K562 (cell line): ENCODE results near the gene SPTBN4. TPM values are rescaled to one million over a fixed set of nuclear protein-coding genes. Genes with fewer than 3 reads are reported as not detected.

Source experiments
- ATAC-seq: fragments of 200-7000 bp; cut with Tn5 transposase; 3 replicates; pipeline ENCODE4 v1.9.1; 2020; ENCODE audit warnings: moderate library complexity
- BruUV-seq: library from RNA; stranded (reverse); fragments of 400-500 nt; replicated peaks from 2 replicates; lab custom pipeline; 2021; lab: Mats Ljungman, UMichigan
- CTCF ChIA-PET: fragments of 300-600 bp; formaldehyde crosslinking; extraction: SDS; loops from one replicate; lab custom pipeline; 2021; ENCODE audit warnings: low intra/inter-chr PET ratio; lab: Yijun Ruan, JAX
- POLR2A ChIA-PET: fragments of 300-600, 350-650 bp; sonication (Branson Sonifier 250); formaldehyde crosslinking; extraction: SDS; loops from one replicate; lab custom pipeline; 2021; ENCODE audit warnings: antibody characterized with exemption, inconsistent platforms; lab: Yijun Ruan, JAX
- DNase-seq, 4 experiments: peaks; one replicate each; pipeline versions ENCODE4 v3.0.0 to v3.0.0-alpha.2; 2011 to 2018; ENCODE audit warnings: low spot score in 3 of 4, mixed read lengths in 3 of 4; ENCODE audit errors: extremely low read depth in 1 of 4
- FAIRE-seq: peaks from 2 replicates; lab custom pipeline; 2011; peaks lifted over from hg19 to GRCh38; lab: Jason Lieb, UNC
- H2AFZ ChIP-seq: 2 replicates; pipeline ENCODE4 v1.6.0; 2011; ENCODE audit warnings: low read depth, low read length, control low read depth, inconsistent platforms
- H3K27ac ChIP-seq: fragments of 200-600 bp; 3 replicates; pipeline ENCODE4 v1.8.0; 2011; ENCODE audit warnings: low read depth, mild to moderate bottlenecking, control low read depth, inconsistent platforms, low read length, moderate library complexity, mixed read lengths; ENCODE audit errors: extremely low read depth
- H3K27me3 ChIP-seq, 2 experiments: fragments of 300-600 bp in 1 of 2; 2 replicates in 1 of 2; 3 replicates in 1 of 2; pipeline versions ENCODE4 v1.6.0 to v1.8.0; 2011; ENCODE audit warnings: inconsistent platforms in 2 of 2, low read length in 2 of 2, mild to moderate bottlenecking in 1 of 2, mixed read lengths in 1 of 2, moderate library complexity in 1 of 2; ENCODE audit not compliant: control insufficient read depth in 2 of 2, insufficient read depth in 2 of 2
- H3K36me3 ChIP-seq: fragments of 300-600 bp; 3 replicates; pipeline ENCODE4 v1.8.0; 2011; ENCODE audit warnings: mild to moderate bottlenecking, low read length, inconsistent platforms; ENCODE audit not compliant: control insufficient read depth, insufficient read depth
- H3K4me1 ChIP-seq, 2 experiments: fragments of 200-600 bp in 1 of 2; replicated peaks in 1 of 2; 2 replicates in 1 of 2; 3 replicates in 1 of 2; pipeline versions ENCODE4 v1.5.1 to v1.8.0; 2011; ENCODE audit warnings: inconsistent platforms in 2 of 2, low read length in 2 of 2, mild to moderate bottlenecking in 1 of 2, mixed read lengths in 1 of 2, moderate library complexity in 1 of 2; ENCODE audit not compliant: control insufficient read depth in 2 of 2, insufficient read depth in 2 of 2
- H3K4me2 ChIP-seq: 2 replicates; pipeline ENCODE4 v1.6.1; 2011; ENCODE audit warnings: low read length, control low read depth, inconsistent platforms, mixed read lengths; ENCODE audit not compliant: insufficient read depth
- H3K4me3 ChIP-seq: fragments of 200-600 bp; sonication (generic), shearing (Covaris generic); 2 replicates; pipeline ENCODE4 v1.5.1; 2016; ENCODE audit warnings: control low read depth, inconsistent platforms
- H3K79me2 ChIP-seq: fragments of 200-600 bp; 3 replicates; pipeline ENCODE4 v1.8.0; 2011; ENCODE audit warnings: low read length, inconsistent platforms; ENCODE audit not compliant: control insufficient read depth, insufficient read depth
- H3K9ac ChIP-seq, 2 experiments: 2 replicates each; pipeline versions ENCODE4 v1.6.0 to v1.6.1; 2011; ENCODE audit warnings: low read depth in 2 of 2, low read length in 2 of 2, control low read depth in 1 of 2, inconsistent platforms in 1 of 2, mild to moderate bottlenecking in 1 of 2, mixed read lengths in 1 of 2; ENCODE audit not compliant: insufficient read depth in 1 of 2
- H3K9me1 ChIP-seq: one replicate; pipeline ENCODE4 v1.6.0; 2011; ENCODE audit warnings: inconsistent platforms, mild to moderate bottlenecking, low read length, moderate library complexity; ENCODE audit not compliant: control insufficient read depth, insufficient read depth
- H3K9me3 ChIP-seq: replicated peaks from 2 replicates; pipeline ENCODE4 v1.5.1; 2011; ENCODE audit warnings: low read depth, low read length, inconsistent platforms; ENCODE audit not compliant: control insufficient read depth, insufficient read depth
- H4K20me1 ChIP-seq: replicated peaks from 2 replicates; pipeline ENCODE4 v1.6.1; 2011; ENCODE audit warnings: low read length, inconsistent platforms, mixed read lengths; ENCODE audit not compliant: control insufficient read depth, insufficient read depth
- AFF4 ChIP-seq: sonication (generic); formaldehyde crosslinking; IDR thresholded peaks from 2 replicates; pipeline ENCODE4 v1.8.0; 2023; ENCODE audit warnings: mild to moderate bottlenecking, missing genetic modification reagents
- ESRRA ChIP-seq: fragments of 450-650 bp; IDR thresholded peaks from 2 replicates; pipeline ENCODE4 v1.6.1; 2014; ENCODE audit warnings: low read depth, mild to moderate bottlenecking, moderate library complexity, borderline replicate concordance
- HCFC1 ChIP-seq: IDR thresholded peaks from 2 replicates; pipeline ENCODE4 v1.6.1; 2012; ENCODE audit warnings: low read depth, low read length, improper control_type of control experiment
- NFIX ChIP-seq: fragments of 250-450 bp; sonication (Bioruptor Pico); IDR thresholded peaks from 2 replicates; pipeline ENCODE4 v1.4.0; 2020; ENCODE audit warnings: low read depth, mild to moderate bottlenecking, moderate library complexity
- POLR2G ChIP-seq: fragments of 200-400 bp; formaldehyde crosslinking; IDR thresholded peaks from 2 replicates; pipeline ENCODE4 v1.6.1; 2017; ENCODE audit warnings: low read depth, mild to moderate bottlenecking, antibody characterized with exemption, low read length, moderate library complexity
- YY1 ChIP-seq, 3 experiments: IDR thresholded peaks; 2 replicates each; pipeline ENCODE4 v1.6.1; 2011; ENCODE audit warnings: low read length in 2 of 3, mild to moderate bottlenecking in 2 of 3, moderate library complexity in 2 of 3, borderline replicate concordance in 1 of 3, control low read depth in 1 of 3, low read depth in 1 of 3; ENCODE audit not compliant: insufficient read depth in 3 of 3, insufficient replicate concordance in 2 of 3, control insufficient read depth in 1 of 3, insufficient read length in 1 of 3; ENCODE audit errors: extremely low read depth in 1 of 3
- WGBS: fragments of 100-300 bp; shearing (Covaris generic); methylation state at CpG from one replicate; pipeline ENCODE4 v1.1.6; 2016; ENCODE audit warnings: low coverage, mixed read lengths; ENCODE audit not compliant: insufficient coverage; ENCODE audit errors: missing lambda C conversion rate; 5-methylcytosine and 5-hydroxymethylcytosine counted together
- in situ Hi-C: fragments of 300-500 bp; cut with MboI; formaldehyde crosslinking; loops from 4 replicates; pipeline ENCODE4 v1.15.0; 2018; ENCODE audit warnings: inconsistent platforms, mixed read lengths
- intact Hi-C: fragments of 100-400 bp; cut with micrococcal nuclease; formaldehyde crosslinking; loops from 2 replicates; pipeline ENCODE4 v1.14.2; 2022
- polyA plus RNA-seq, 8 experiments: library from polyadenylated mRNA; depleted of rRNA in 4 of 8; stranded (reverse) in 5 of 8; unstranded in 3 of 8; fragments of >200 nt; fragmentation: Nextera tagmentation in 2 of 8; fragmentation: Illumina TruSeq in 1 of 8; extraction: Ambion mirVana in 2 of 8; extraction: Trizol in 1 of 8; gene quantifications; 2 replicates each; pipeline versions ENCODE4 v1.2.1 to v1.2.3, GENCODE V29; 2011 to 2014; ENCODE audit warnings: inconsistent platforms in 1 of 8, missing spikeins in 1 of 8
- total RNA-seq, 7 experiments: library from RNA; depleted of rRNA in 6 of 7; stranded (reverse); fragments of >200 nt in 6 of 7; fragmentation: Illumina TruSeq in 2 of 7; extraction: Trizol in 2 of 7; gene quantifications; 2 replicates each; pipeline versions ENCODE4 v1.2.1 to v1.2.3, GENCODE V29; 2011 to 2021; ENCODE audit warnings: low replicate concordance in 1 of 7
- TF ChIP-seq, protein P1 (sequence below): fragments of 200-800 bp; sonication (Bioruptor generic); IDR thresholded peaks from 2 replicates; pipeline ENCODE4 v1.6.1; 2017; ENCODE audit warnings: missing genetic modification characterization, missing compliant biosample characterization
- TF ChIP-seq, protein P2 (sequence below): fragments of 450-650 bp; IDR thresholded peaks from 2 replicates; pipeline ENCODE4 v1.6.1; 2016; ENCODE audit warnings: mild to moderate bottlenecking
- TF ChIP-seq, protein P3 (sequence below): sonication (generic); formaldehyde crosslinking; IDR thresholded peaks from 2 replicates; pipeline ENCODE4 v1.8.0; 2022; ENCODE audit warnings: mild to moderate bottlenecking, low read depth, missing genetic modification reagents

SPTBN4 gene
- total and polyA plus RNA-seq, 9 of the 15 experiments (the other 6 are each of a cell fraction or from before 2014, with no cell fraction given): 0.01 to 1.5 (median 0.86) TPM

DNA sequence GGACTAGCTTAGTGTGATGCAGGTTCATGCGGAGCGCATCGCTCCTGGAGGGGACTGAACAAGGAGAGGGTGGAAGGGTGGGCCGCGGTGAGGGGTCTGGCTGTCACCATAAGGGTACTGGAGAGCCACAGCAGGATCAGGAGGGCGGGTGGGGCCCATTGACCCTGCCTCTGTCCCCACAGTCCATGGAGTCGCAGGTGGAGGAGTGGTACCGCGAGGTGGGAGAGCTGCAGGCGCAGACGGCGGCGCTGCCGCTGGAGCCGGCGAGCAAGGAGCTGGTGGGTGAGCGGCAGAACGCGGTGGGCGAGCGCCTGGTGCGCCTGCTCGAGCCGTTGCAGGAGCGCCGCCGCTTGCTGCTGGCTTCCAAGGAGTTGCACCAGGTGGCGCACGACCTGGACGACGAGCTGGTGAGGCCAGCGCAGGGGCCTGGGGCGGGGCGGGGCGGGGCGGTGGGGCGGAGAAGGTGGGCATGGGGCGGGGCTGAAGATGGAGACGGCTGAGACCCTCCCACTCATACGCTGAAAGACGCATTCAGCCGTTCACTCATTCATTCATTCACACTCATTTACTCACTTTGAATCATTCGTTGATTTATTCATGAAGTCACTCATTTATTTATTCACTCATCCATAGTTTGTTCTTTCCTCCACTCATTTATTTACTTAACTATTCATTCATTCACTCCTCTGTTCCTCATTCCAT is 82.4 kb downstream of the SPTBN4 start:
- Histone ChIP-seq H3K4me2 (peak overlapping the region; percentile 78), H2AFZ (peak overlapping the region; percentile 94), H4K20me1 (no peaks in the 10 kb centered on the region), H3K27ac (no peak overlapping the region), H3K79me2 (no peaks in the 10 kb centered on the region), H3K9me3 (no peaks in the 10 kb centered on the region), H3K4me1 (peaks cover 3 to 9% of the 10 kb centered on the region in 2 experiments; a peak in 3 of 5 replicates), H3K9ac (peak overlapping the region in 1 of 2 experiments; percentile 91; a peak in 2 of 4 replicates), H3K36me3 (no peaks in the 10 kb centered on the region), H3K4me3 (peak overlapping the region; percentile 35), H3K27me3 (peaks cover 0 to 12% of the 10 kb centered on the region in 2 experiments; a peak in 2 of 5 replicates), H3K9me1 (no peaks in the 10 kb centered on the region)
- WGBS: 8% methylated on average over 37 of the region's 43 CpGs
- FAIRE-seq (peak; percentile 26), DNase-seq (peak; percentile 84 to 88 (median 86)), ATAC-seq (peak; percentile 100)
- BruUV-seq: no TSS peak
- ChIA-PET CTCF (interaction anchor here (0.7 to 1.4 kb wide), 3 partner anchors 48 to 85 kb away, joined by 3 to 7 read pairs (median 5); no protein-coding TSS in a partner anchor), POLR2A (interaction anchor here (0.7 to 1.3 kb wide), 6 partner anchors 15 to 132 kb away, joined by 3 to 5 read pairs (median 3); no protein-coding TSS in a partner anchor)
- in situ Hi-C loops (no loop called here), intact Hi-C loops (loop anchor here (2.0 kb wide), 1 partner anchor 50 kb away; no protein-coding TSS in a partner anchor)
- no peak for TF ChIP-seq NFIX (CRISPR knock-in tag)
- 0 out of 2 replicates have a peak, but pooled peaks have one; percentile 13 for TF ChIP-seq HCFC1
- TF ChIP-seq, protein P1, sequence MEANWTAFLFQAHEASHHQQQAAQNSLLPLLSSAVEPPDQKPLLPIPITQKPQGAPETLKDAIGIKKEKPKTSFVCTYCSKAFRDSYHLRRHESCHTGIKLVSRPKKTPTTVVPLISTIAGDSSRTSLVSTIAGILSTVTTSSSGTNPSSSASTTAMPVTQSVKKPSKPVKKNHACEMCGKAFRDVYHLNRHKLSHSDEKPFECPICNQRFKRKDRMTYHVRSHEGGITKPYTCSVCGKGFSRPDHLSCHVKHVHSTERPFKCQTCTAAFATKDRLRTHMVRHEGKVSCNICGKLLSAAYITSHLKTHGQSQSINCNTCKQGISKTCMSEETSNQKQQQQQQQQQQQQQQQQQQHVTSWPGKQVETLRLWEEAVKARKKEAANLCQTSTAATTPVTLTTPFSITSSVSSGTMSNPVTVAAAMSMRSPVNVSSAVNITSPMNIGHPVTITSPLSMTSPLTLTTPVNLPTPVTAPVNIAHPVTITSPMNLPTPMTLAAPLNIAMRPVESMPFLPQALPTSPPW (CRISPR knock-in tag): peak; percentile 82
- peak in 1 of 3 experiments; percentile 25 for TF ChIP-seq YY1 (IDR thresholded peaks at IDR 0.05; ENCODE audit: borderline replicate concordance in 1 of 3, control insufficient read depth in 1 of 3, extremely low read depth in 1 of 3, insufficient read depth in 3 of 3, insufficient read length in 1 of 3, insufficient replicate concordance in 2 of 3, low read depth in 1 of 3, low read length in 2 of 3)
- TF ChIP-seq, protein P2, sequence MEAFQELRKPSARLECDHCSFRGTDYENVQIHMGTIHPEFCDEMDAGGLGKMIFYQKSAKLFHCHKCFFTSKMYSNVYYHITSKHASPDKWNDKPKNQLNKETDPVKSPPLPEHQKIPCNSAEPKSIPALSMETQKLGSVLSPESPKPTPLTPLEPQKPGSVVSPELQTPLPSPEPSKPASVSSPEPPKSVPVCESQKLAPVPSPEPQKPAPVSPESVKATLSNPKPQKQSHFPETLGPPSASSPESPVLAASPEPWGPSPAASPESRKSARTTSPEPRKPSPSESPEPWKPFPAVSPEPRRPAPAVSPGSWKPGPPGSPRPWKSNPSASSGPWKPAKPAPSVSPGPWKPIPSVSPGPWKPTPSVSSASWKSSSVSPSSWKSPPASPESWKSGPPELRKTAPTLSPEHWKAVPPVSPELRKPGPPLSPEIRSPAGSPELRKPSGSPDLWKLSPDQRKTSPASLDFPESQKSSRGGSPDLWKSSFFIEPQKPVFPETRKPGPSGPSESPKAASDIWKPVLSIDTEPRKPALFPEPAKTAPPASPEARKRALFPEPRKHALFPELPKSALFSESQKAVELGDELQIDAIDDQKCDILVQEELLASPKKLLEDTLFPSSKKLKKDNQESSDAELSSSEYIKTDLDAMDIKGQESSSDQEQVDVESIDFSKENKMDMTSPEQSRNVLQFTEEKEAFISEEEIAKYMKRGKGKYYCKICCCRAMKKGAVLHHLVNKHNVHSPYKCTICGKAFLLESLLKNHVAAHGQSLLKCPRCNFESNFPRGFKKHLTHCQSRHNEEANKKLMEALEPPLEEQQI: no peak
- no peak; the same call in 1 of the 2 replicates for TF ChIP-seq ESRRA
- 0 out of 2 replicates have a peak, but pooled peaks have one; percentile 51 for TF ChIP-seq AFF4 (CRISPR knock-in tag)
- TF ChIP-seq POLR2G: 0 out of 2 replicates have a peak, but pooled peaks have one; percentile 37
- TF ChIP-seq, protein P3, sequence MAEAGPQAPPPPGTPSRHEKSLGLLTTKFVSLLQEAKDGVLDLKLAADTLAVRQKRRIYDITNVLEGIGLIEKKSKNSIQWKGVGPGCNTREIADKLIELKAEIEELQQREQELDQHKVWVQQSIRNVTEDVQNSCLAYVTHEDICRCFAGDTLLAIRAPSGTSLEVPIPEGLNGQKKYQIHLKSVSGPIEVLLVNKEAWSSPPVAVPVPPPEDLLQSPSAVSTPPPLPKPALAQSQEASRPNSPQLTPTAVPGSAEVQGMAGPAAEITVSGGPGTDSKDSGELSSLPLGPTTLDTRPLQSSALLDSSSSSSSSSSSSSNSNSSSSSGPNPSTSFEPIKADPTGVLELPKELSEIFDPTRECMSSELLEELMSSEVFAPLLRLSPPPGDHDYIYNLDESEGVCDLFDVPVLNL (CRISPR knock-in tag): no peak
